K562 (cell line): Measurements from ENCODE around the gene CMIP. TPM values are rescaled to one million over a fixed set of nuclear protein-coding genes. Genes with fewer than 3 reads are reported as not detected.
A peak's percentile ranks its signal among the peaks of the same experiment; 100 is the strongest.

Experiments
- AFF4 ChIP-seq: sonication (generic); formaldehyde crosslinking; IDR thresholded peaks from 2 replicates; pipeline ENCODE4 v1.8.0; 2023; ENCODE audit warnings: mild to moderate bottlenecking, missing genetic modification reagents
- HNRNPUL1 ChIP-seq: fragments of 200-400 bp; formaldehyde crosslinking; IDR thresholded peaks from 2 replicates; pipeline ENCODE4 v1.6.1; 2017; ENCODE audit warnings: low read length
- KAT8 ChIP-seq: fragments of 450-650 bp; IDR thresholded peaks from 2 replicates; pipeline ENCODE4 v1.6.1; 2016; ENCODE audit warnings: low read depth, mild to moderate bottlenecking
- KDM5B ChIP-seq: fragments of 200-600 bp; sonication (generic); IDR thresholded peaks from 2 replicates; pipeline ENCODE4 v1.6.1; 2012; ENCODE audit warnings: low read depth, mild to moderate bottlenecking, moderate library complexity, low read length, control low read depth, inconsistent platforms; ENCODE audit not compliant: insufficient replicate concordance
- MYBL2 ChIP-seq, 2 experiments: fragments of 450-650 bp in 1 of 2; sonication (generic) in 1 of 2; formaldehyde crosslinking in 1 of 2; IDR thresholded peaks; 2 replicates each; pipeline versions ENCODE4 v1.6.1 to v1.8.1; 2017 to 2022; ENCODE audit warnings: borderline replicate concordance in 1 of 2, inconsistent platforms in 1 of 2, low read depth in 1 of 2, mild to moderate bottlenecking in 1 of 2, missing genetic modification reagents in 1 of 2, moderate library complexity in 1 of 2
- NCOA4 ChIP-seq: fragments of 450-650 bp; IDR thresholded peaks from 2 replicates; pipeline ENCODE4 v1.6.1; 2018; ENCODE audit warnings: mild to moderate bottlenecking; ENCODE audit not compliant: partially characterized antibody
- NCOR1 ChIP-seq: fragments of 450-650 bp; IDR thresholded peaks from 2 replicates; pipeline ENCODE4 v1.6.1; 2016; ENCODE audit warnings: mild to moderate bottlenecking, moderate library complexity
- PHB ChIP-seq: fragments of 250-450 bp; sonication (Bioruptor Pico); IDR thresholded peaks from 2 replicates; pipeline ENCODE4 v1.5.0; 2021
- RERE ChIP-seq: sonication (generic); formaldehyde crosslinking; IDR thresholded peaks from 2 replicates; pipeline ENCODE4 v1.8.0; 2023; ENCODE audit warnings: missing genetic modification reagents, mild to moderate bottlenecking, borderline replicate concordance
- SNIP1 ChIP-seq: fragments of 450-650 bp; IDR thresholded peaks from 2 replicates; pipeline ENCODE4 v1.7.1; 2017; ENCODE audit warnings: low read depth, mild to moderate bottlenecking
- STAT5A ChIP-seq: IDR thresholded peaks from 2 replicates; pipeline ENCODE4 v1.6.1; 2012; ENCODE audit warnings: low read length, inconsistent platforms, borderline replicate concordance
- TEAD4 ChIP-seq, 2 experiments: sonication (generic) in 1 of 2; formaldehyde crosslinking in 1 of 2; IDR thresholded peaks; 2 replicates each; pipeline versions ENCODE4 v1.6.1 to v1.8.0; 2012 to 2022; ENCODE audit warnings: borderline replicate concordance in 1 of 2, inconsistent platforms in 1 of 2, low read length in 1 of 2, mild to moderate bottlenecking in 1 of 2, missing genetic modification reagents in 1 of 2
- YY1 ChIP-seq, 3 experiments: IDR thresholded peaks; 2 replicates each; pipeline ENCODE4 v1.6.1; 2011; ENCODE audit warnings: low read length in 2 of 3, mild to moderate bottlenecking in 2 of 3, moderate library complexity in 2 of 3, borderline replicate concordance in 1 of 3, control low read depth in 1 of 3, low read depth in 1 of 3; ENCODE audit not compliant: insufficient read depth in 3 of 3, insufficient replicate concordance in 2 of 3, control insufficient read depth in 1 of 3, insufficient read length in 1 of 3; ENCODE audit errors: extremely low read depth in 1 of 3
- ZKSCAN3 ChIP-seq: fragments of 250-450 bp; sonication (Bioruptor Pico); IDR thresholded peaks from 2 replicates; pipeline ENCODE4 v1.4.0; 2020
- ZNF133 ChIP-seq: fragments of 250-450 bp; sonication (Bioruptor Pico); IDR thresholded peaks from 2 replicates; pipeline ENCODE4 v1.4.0; 2020; ENCODE audit warnings: mild to moderate bottlenecking
- polyA plus RNA-seq, 8 experiments: library from polyadenylated mRNA; depleted of rRNA in 4 of 8; stranded (reverse) in 5 of 8; unstranded in 3 of 8; fragments of >200 nt; fragmentation: Nextera tagmentation in 2 of 8; fragmentation: Illumina TruSeq in 1 of 8; extraction: Ambion mirVana in 2 of 8; extraction: Trizol in 1 of 8; gene quantifications; 2 replicates each; pipeline versions ENCODE4 v1.2.1 to v1.2.3, GENCODE V29; 2011 to 2014; ENCODE audit warnings: inconsistent platforms in 1 of 8, missing spikeins in 1 of 8
- total RNA-seq, 7 experiments: library from RNA; depleted of rRNA in 6 of 7; stranded (reverse); fragments of >200 nt in 6 of 7; fragmentation: Illumina TruSeq in 2 of 7; extraction: Trizol in 2 of 7; gene quantifications; 2 replicates each; pipeline versions ENCODE4 v1.2.1 to v1.2.3, GENCODE V29; 2011 to 2021; ENCODE audit warnings: low replicate concordance in 1 of 7

Gene CMIP
- total and polyA plus RNA-seq, 9 of the 15 experiments (the other 6 are each of a cell fraction or from before 2014, with no cell fraction given): 0.94 to 82.5 (median 10.3) TPM

GRCh38 chr16:81549547-81550431 is 105.2 kb downstream of the CMIP start (continued):
- TF ChIP-seq KAT8: no peak
- no peak for TF ChIP-seq ZKSCAN3 (CRISPR knock-in tag)
- no peak for TF ChIP-seq YY1 (IDR thresholded peaks at IDR 0.05; ENCODE audit: borderline replicate concordance in 1 of 3, control insufficient read depth in 1 of 3, extremely low read depth in 1 of 3, insufficient read depth in 3 of 3, insufficient read length in 1 of 3, insufficient replicate concordance in 2 of 3, low read depth in 1 of 3, low read length in 2 of 3)
- TF ChIP-seq TEAD4 (IDR thresholded peaks at IDR 0.05; ENCODE audit: low read length): no peak
- peak; percentile 8; the same call in 1 of the 2 replicates for TF ChIP-seq TEAD4 (CRISPR knock-in tag; IDR thresholded peaks at IDR 0.05; ENCODE audit: borderline replicate concordance)
- no peak for TF ChIP-seq HNRNPUL1
- no peak for TF ChIP-seq MYBL2 (IDR thresholded peaks at IDR 0.05; ENCODE audit: low read depth)
- no peak for TF ChIP-seq MYBL2 (CRISPR knock-in tag; IDR thresholded peaks at IDR 0.05; ENCODE audit: borderline replicate concordance)
- TF ChIP-seq NCOA4: no peak
- no peak for TF ChIP-seq SNIP1
- TF ChIP-seq KDM5B: no peak
- no peak for TF ChIP-seq AFF4 (CRISPR knock-in tag)
- TF ChIP-seq STAT5A: no peak
- no peak for TF ChIP-seq PHB (CRISPR knock-in tag)
- no peak for TF ChIP-seq NCOR1
- no peak for TF ChIP-seq ZNF133
- no peak for TF ChIP-seq RERE (CRISPR knock-in tag)
